ENCODE results near the gene NLRC3. TPM values are rescaled to one million over a fixed set of nuclear protein-coding genes. Genes with fewer than 3 reads are reported as not detected.

Gene NLRC3
- polyA plus RNA-seq, 1 of the 3 experiments (the other 2 are of a cell fraction) = not detected

- TF ChIP-seq, protein P1, sequence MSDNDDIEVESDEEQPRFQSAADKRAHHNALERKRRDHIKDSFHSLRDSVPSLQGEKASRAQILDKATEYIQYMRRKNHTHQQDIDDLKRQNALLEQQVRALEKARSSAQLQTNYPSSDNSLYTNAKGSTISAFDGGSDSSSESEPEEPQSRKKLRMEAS (IDR thresholded peaks at IDR 0.05; ENCODE audit: low read depth) = no peak
- TF ChIP-seq POLR2AphosphoS5 (IDR thresholded peaks at IDR 0.05; ENCODE audit: low read depth, low read length) = 0 out of 2 replicates have a peak, but pooled peaks have one; percentile 6
- Histone ChIP-seq H4K20me1 (ENCODE audit: insufficient read depth) (no peaks in the 10 kb centered on the region), H3K4me2 (no peak overlapping the region), H3K27ac (ENCODE audit: low read depth in 2 of 2, low read length in 1 of 2) (no peak overlapping the region), H2AFZ (ENCODE audit: low read depth) (no peak overlapping the region), H3K36me3 (replicated peaks in 1 of 2; ENCODE audit: control insufficient read depth in 1 of 2, insufficient read depth in 2 of 2, low read length in 1 of 2) (peaks cover 9 to 14% of the 10 kb centered on the region in 2 experiments), H3K4me3 (ENCODE audit: low read depth in 2 of 2, low read length in 1 of 2) (no peak overlapping the region), H3K9me3 (no peaks in the 10 kb centered on the region), H3K9me2 (no peaks in the 10 kb centered on the region), H3K27me3 (ENCODE audit: insufficient read depth) (no peaks in the 10 kb centered on the region), H3K4me1 (ENCODE audit: control insufficient read depth in 1 of 2, insufficient read depth in 2 of 2, low read depth in 1 of 2, low read length in 1 of 2) (no peaks in the 10 kb centered on the region), H3K9ac (no peak overlapping the region), H3F3A (replicated peaks; ENCODE audit: insufficient read depth) (no peaks in the 10 kb centered on the region), H3K79me2 (ENCODE audit: insufficient read depth) (no peaks in the 10 kb centered on the region)
- DNase-seq = no peak
- ChIA-PET POLR2A (no interaction called here), CTCF (no interaction called here)
- 83% methylated on average over 3 of the region's 6 CpGs for WGBS (ENCODE audit: low lambda C conversion rate)
These were observed 34.4 kb downstream of the NLRC3 start for GRCh38 chr16:3542601-3543373.

DNA sequence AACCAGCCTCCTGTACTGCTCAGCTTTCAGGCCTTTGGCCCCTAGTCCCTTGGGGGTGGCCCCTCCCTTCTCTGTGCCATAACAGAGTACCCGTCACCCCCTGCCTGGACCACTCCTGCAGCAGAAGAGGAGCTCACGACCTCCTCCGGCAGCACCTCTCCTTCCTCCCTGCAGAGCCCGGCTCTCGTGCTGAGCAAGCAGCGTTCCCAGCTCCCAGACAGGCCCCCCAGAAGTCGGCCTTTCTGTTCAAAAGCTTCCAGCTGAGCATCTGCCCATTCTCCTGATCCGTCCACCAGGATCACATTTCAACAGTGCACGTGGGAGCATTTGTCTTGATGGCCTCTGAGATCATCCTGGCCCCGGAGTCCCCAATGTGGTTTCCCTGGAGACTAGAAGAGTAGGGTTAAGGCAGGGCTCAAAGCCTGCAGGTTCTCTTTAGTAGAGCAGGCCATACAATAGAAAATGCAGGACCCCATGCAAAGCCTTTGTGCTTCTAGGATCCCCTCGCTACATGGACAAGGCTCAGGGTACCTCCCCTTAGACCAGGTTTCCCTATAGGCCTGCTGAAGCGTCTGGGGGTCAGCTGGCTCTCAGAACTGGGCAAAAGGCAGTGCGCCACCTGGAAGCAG is 35.6 kb downstream of the NLRC3 start:
- no peak overlapping the region for H3K27ac ChIP-seq (ENCODE audit: low read depth in 2 of 2, low read length in 1 of 2)
- peaks cover 11 to 18% of the 10 kb centered on the region in 2 experiments for H3K36me3 ChIP-seq (replicated peaks in 1 of 2; ENCODE audit: control insufficient read depth in 1 of 2, insufficient read depth in 2 of 2, low read length in 1 of 2)
- ChIA-PET POLR2A (no interaction called here), CTCF (interaction anchor here (0.8 kb wide), 1 partner anchor 11 kb away, joined by 3 read pairs; no protein-coding TSS in a partner anchor)
- H3K4me3 ChIP-seq (ENCODE audit: low read depth in 2 of 2, low read length in 1 of 2) = no peak overlapping the region
- no peaks in the 10 kb centered on the region for H3K79me2 ChIP-seq (ENCODE audit: insufficient read depth)
- H2AFZ ChIP-seq (ENCODE audit: low read depth) = no peak overlapping the region
- WGBS (ENCODE audit: low lambda C conversion rate) = 85% methylated on average over 12 of the region's 13 CpGs
- no peak overlapping the region for H3K4me2 ChIP-seq
- H3K4me1 ChIP-seq (ENCODE audit: control insufficient read depth in 1 of 2, insufficient read depth in 2 of 2, low read depth in 1 of 2, low read length in 1 of 2) = no peaks in the 10 kb centered on the region
- no peaks in the 10 kb centered on the region for H3K9me2 ChIP-seq
- no peaks in the 10 kb centered on the region for H3F3A ChIP-seq (replicated peaks; ENCODE audit: insufficient read depth)
- H3K27me3 ChIP-seq (ENCODE audit: insufficient read depth) = no peaks in the 10 kb centered on the region
- H4K20me1 ChIP-seq (ENCODE audit: insufficient read depth) = no peaks in the 10 kb centered on the region
- no peak for DNase-seq
- no peaks in the 10 kb centered on the region for H3K9me3 ChIP-seq
- TF ChIP-seq RXRA (IDR thresholded peaks at IDR 0.05; ENCODE audit: borderline replicate concordance, low read depth) (no peak), MEF2A (IDR thresholded peaks at IDR 0.05; ENCODE audit: borderline replicate concordance, low read depth) (no peak), FOXJ3 (CRISPR knock-in tag; IDR thresholded peaks at IDR 0.05) (no peak), NRF1 (IDR thresholded peaks at IDR 0.05; ENCODE audit: low read depth, low read length) (no peak), NFIC (IDR thresholded peaks at IDR 0.05; ENCODE audit: borderline replicate concordance) (no peak), GABPA (IDR thresholded peaks at IDR 0.05; ENCODE audit: low read depth) (no peak), EZH2phosphoT487 (IDR thresholded peaks at IDR 0.05; ENCODE audit: borderline replicate concordance, low read depth) (no peak)
- TF ChIP-seq, protein P2, sequence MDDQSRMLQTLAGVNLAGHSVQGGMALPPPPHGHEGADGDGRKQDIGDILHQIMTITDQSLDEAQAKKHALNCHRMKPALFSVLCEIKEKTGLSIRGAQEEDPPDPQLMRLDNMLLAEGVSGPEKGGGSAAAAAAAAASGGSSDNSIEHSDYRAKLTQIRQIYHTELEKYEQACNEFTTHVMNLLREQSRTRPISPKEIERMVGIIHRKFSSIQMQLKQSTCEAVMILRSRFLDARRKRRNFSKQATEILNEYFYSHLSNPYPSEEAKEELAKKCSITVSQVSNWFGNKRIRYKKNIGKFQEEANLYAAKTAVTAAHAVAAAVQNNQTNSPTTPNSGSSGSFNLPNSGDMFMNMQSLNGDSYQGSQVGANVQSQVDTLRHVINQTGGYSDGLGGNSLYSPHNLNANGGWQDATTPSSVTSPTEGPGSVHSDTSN (IDR thresholded peaks at IDR 0.05) = no peak
- TF ChIP-seq, protein P3, sequence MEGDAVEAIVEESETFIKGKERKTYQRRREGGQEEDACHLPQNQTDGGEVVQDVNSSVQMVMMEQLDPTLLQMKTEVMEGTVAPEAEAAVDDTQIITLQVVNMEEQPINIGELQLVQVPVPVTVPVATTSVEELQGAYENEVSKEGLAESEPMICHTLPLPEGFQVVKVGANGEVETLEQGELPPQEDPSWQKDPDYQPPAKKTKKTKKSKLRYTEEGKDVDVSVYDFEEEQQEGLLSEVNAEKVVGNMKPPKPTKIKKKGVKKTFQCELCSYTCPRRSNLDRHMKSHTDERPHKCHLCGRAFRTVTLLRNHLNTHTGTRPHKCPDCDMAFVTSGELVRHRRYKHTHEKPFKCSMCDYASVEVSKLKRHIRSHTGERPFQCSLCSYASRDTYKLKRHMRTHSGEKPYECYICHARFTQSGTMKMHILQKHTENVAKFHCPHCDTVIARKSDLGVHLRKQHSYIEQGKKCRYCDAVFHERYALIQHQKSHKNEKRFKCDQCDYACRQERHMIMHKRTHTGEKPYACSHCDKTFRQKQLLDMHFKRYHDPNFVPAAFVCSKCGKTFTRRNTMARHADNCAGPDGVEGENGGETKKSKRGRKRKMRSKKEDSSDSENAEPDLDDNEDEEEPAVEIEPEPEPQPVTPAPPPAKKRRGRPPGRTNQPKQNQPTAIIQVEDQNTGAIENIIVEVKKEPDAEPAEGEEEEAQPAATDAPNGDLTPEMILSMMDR (IDR thresholded peaks at IDR 0.05) = no peak
- TF ChIP-seq, protein P4, sequence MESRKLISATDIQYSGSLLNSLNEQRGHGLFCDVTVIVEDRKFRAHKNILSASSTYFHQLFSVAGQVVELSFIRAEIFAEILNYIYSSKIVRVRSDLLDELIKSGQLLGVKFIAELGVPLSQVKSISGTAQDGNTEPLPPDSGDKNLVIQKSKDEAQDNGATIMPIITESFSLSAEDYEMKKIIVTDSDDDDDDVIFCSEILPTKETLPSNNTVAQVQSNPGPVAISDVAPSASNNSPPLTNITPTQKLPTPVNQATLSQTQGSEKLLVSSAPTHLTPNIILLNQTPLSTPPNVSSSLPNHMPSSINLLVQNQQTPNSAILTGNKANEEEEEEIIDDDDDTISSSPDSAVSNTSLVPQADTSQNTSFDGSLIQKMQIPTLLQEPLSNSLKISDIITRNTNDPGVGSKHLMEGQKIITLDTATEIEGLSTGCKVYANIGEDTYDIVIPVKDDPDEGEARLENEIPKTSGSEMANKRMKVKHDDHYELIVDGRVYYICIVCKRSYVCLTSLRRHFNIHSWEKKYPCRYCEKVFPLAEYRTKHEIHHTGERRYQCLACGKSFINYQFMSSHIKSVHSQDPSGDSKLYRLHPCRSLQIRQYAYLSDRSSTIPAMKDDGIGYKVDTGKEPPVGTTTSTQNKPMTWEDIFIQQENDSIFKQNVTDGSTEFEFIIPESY (IDR thresholded peaks at IDR 0.05; ENCODE audit: borderline replicate concordance, low read depth) = no peak
- TF ChIP-seq, protein P5, sequence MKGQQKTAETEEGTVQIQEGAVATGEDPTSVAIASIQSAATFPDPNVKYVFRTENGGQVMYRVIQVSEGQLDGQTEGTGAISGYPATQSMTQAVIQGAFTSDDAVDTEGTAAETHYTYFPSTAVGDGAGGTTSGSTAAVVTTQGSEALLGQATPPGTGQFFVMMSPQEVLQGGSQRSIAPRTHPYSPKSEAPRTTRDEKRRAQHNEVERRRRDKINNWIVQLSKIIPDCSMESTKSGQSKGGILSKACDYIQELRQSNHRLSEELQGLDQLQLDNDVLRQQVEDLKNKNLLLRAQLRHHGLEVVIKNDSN (IDR thresholded peaks at IDR 0.05; ENCODE audit: borderline replicate concordance, low read depth) = no peak
- TF ChIP-seq, protein P6, sequence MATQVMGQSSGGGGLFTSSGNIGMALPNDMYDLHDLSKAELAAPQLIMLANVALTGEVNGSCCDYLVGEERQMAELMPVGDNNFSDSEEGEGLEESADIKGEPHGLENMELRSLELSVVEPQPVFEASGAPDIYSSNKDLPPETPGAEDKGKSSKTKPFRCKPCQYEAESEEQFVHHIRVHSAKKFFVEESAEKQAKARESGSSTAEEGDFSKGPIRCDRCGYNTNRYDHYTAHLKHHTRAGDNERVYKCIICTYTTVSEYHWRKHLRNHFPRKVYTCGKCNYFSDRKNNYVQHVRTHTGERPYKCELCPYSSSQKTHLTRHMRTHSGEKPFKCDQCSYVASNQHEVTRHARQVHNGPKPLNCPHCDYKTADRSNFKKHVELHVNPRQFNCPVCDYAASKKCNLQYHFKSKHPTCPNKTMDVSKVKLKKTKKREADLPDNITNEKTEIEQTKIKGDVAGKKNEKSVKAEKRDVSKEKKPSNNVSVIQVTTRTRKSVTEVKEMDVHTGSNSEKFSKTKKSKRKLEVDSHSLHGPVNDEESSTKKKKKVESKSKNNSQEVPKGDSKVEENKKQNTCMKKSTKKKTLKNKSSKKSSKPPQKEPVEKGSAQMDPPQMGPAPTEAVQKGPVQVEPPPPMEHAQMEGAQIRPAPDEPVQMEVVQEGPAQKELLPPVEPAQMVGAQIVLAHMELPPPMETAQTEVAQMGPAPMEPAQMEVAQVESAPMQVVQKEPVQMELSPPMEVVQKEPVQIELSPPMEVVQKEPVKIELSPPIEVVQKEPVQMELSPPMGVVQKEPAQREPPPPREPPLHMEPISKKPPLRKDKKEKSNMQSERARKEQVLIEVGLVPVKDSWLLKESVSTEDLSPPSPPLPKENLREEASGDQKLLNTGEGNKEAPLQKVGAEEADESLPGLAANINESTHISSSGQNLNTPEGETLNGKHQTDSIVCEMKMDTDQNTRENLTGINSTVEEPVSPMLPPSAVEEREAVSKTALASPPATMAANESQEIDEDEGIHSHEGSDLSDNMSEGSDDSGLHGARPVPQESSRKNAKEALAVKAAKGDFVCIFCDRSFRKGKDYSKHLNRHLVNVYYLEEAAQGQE (IDR thresholded peaks at IDR 0.05; ENCODE audit: low read depth, low read length) = no peak
- no peak overlapping the region for H3K9ac ChIP-seq
